ENCODE results near the gene C12orf54. TPM values are rescaled to one million over a fixed set of nuclear protein-coding genes. Genes with fewer than 3 reads are reported as not detected.

Gene C12orf54
- total RNA-seq, 2 experiments from 2014 or later, result not detected

GRCh38 chr12:48482930-48483329 is 632 bp downstream of the C12orf54 start:
- intact Hi-C loops (cut with micrococcal nuclease; ENCODE audit: unreplicated experiment), result no loop called here
- Histone ChIP-seq H3K27ac (ENCODE audit: low read depth, low read length, poor library complexity, severe bottlenecking) (no peak overlapping the region), H3K4me1 (ENCODE audit: insufficient read depth, low read length, poor library complexity, severe bottlenecking) (no peaks in the 10 kb centered on the region), H3K4me2 (ENCODE audit: low read length) (no peak overlapping the region), H3K79me2 (ENCODE audit: insufficient read depth, low read depth, low read length) (no peaks in the 10 kb centered on the region), H4K20me1 (ENCODE audit: insufficient read depth, low read length) (no peaks in the 10 kb centered on the region), H3K4me3 (ENCODE audit: low read depth, low read length, poor library complexity, severe bottlenecking) (no peak overlapping the region), H3K9me3 (ENCODE audit: low read length) (no peaks in the 10 kb centered on the region), H2AFZ (ENCODE audit: low read length) (no peak overlapping the region), H3K36me3 (ENCODE audit: insufficient read depth, low read length) (no peaks in the 10 kb centered on the region), H3K9me2 (ENCODE audit: insufficient read depth, low read length) (no peaks in the 10 kb centered on the region)
- no TSS peak for BruUV-seq (replicated peaks)
- ChIA-PET POLR2A (no interaction called here), CTCF (ENCODE audit: unreplicated experiment) (no interaction called here)
- DNase-seq (ENCODE audit: low spot score), result no peak
- TF ChIP-seq EZH2phosphoT487 (IDR thresholded peaks at IDR 0.05; ENCODE audit: borderline replicate concordance, low read depth, low read length) (no peak), CTCF (conservative IDR thresholded peaks at IDR 0.05; ENCODE audit: low read length) (no peak)

- ChIA-PET CTCF (ENCODE audit: unreplicated experiment) (no interaction called here), POLR2A (no interaction called here)
- BruUV-seq (replicated peaks), result no TSS peak
- no peaks in the 10 kb centered on the region for H3K4me1 ChIP-seq (ENCODE audit: insufficient read depth, low read length, poor library complexity, severe bottlenecking)
- TF ChIP-seq CTCF (conservative IDR thresholded peaks at IDR 0.05; ENCODE audit: low read length), result no peak
- no peak for TF ChIP-seq EZH2phosphoT487 (IDR thresholded peaks at IDR 0.05; ENCODE audit: borderline replicate concordance, low read depth, low read length)
- H3K4me2 ChIP-seq (ENCODE audit: low read length), result no peak overlapping the region
- no peaks in the 10 kb centered on the region for H3K79me2 ChIP-seq (ENCODE audit: insufficient read depth, low read depth, low read length)
- H3K9me3 ChIP-seq (ENCODE audit: low read length), result no peaks in the 10 kb centered on the region
- H3K9me2 ChIP-seq (ENCODE audit: insufficient read depth, low read length), result no peaks in the 10 kb centered on the region
- intact Hi-C loops (cut with micrococcal nuclease; ENCODE audit: unreplicated experiment), result no loop called here
- no peak overlapping the region for H3K4me3 ChIP-seq (ENCODE audit: low read depth, low read length, poor library complexity, severe bottlenecking)
- no peak overlapping the region for H2AFZ ChIP-seq (ENCODE audit: low read length)
- no peak for DNase-seq (ENCODE audit: low spot score)
- no peak overlapping the region for H3K27ac ChIP-seq (ENCODE audit: low read depth, low read length, poor library complexity, severe bottlenecking)
- no peaks in the 10 kb centered on the region for H4K20me1 ChIP-seq (ENCODE audit: insufficient read depth, low read length)
- no peaks in the 10 kb centered on the region for H3K36me3 ChIP-seq (ENCODE audit: insufficient read depth, low read length)
Observed at GRCh38 chr12:48486261-48486660, 4.0 kb downstream of the C12orf54 start.

- ChIA-PET POLR2A (no interaction called here), CTCF (ENCODE audit: unreplicated experiment) (no interaction called here)
- H3K79me2 ChIP-seq (ENCODE audit: insufficient read depth, low read depth, low read length), result no peaks in the 10 kb centered on the region
- intact Hi-C loops (cut with micrococcal nuclease; ENCODE audit: unreplicated experiment), result no loop called here
- DNase-seq (ENCODE audit: low spot score), result no peak
- no peaks in the 10 kb centered on the region for H3K9me2 ChIP-seq (ENCODE audit: insufficient read depth, low read length)
- no peak overlapping the region for H3K27ac ChIP-seq (ENCODE audit: low read depth, low read length, poor library complexity, severe bottlenecking)
- no peaks in the 10 kb centered on the region for H3K9me3 ChIP-seq (ENCODE audit: low read length)
- BruUV-seq (replicated peaks), result no TSS peak
- no peaks in the 10 kb centered on the region for H3K4me1 ChIP-seq (ENCODE audit: insufficient read depth, low read length, poor library complexity, severe bottlenecking)
- TF ChIP-seq EZH2phosphoT487 (IDR thresholded peaks at IDR 0.05; ENCODE audit: borderline replicate concordance, low read depth, low read length), result no peak
- TF ChIP-seq CTCF (conservative IDR thresholded peaks at IDR 0.05; ENCODE audit: low read length), result no peak
- no peak overlapping the region for H2AFZ ChIP-seq (ENCODE audit: low read length)
- no peak overlapping the region for H3K4me2 ChIP-seq (ENCODE audit: low read length)
- H4K20me1 ChIP-seq (ENCODE audit: insufficient read depth, low read length), result no peaks in the 10 kb centered on the region
- H3K4me3 ChIP-seq (ENCODE audit: low read depth, low read length, poor library complexity, severe bottlenecking), result no peak overlapping the region
- H3K36me3 ChIP-seq (ENCODE audit: insufficient read depth, low read length), result no peaks in the 10 kb centered on the region
Observed at GRCh38 chr12:48486679-48487078, 4.4 kb downstream of the C12orf54 start.
